Measurements from ENCODE around the gene CLK3. TPM values are rescaled to one million over a fixed set of nuclear protein-coding genes. Genes with fewer than 3 reads are reported as not detected.

CLK3 gene
- total and polyA plus RNA-seq, 2 experiments from 2014 or later: 100 to 319 TPM

DNA sequence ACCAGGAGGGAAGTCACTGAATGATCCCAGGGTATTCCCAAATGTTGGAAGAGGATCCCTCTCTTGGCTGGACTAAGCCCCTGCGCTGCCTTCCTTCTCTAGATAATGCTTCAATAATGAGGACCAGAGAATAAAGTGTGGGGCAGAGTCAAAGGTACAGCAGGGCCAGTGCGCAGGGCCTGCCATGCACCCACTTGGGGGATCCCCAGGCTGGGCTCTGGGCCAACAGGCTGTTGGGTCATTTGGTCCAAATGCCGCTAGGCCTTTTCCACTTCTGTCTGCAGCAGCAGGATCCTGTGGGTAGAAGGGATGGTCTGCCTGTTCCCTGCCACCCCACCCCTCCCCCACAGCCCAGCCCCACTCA is 5.7 kb upstream of the CLK3 start:
- no peak for DNase-seq (ENCODE audit: low read depth in 1 of 2, low spot score in 1 of 2)
- H3K27me3 ChIP-seq: no peaks in the 10 kb centered on the region
- no peak overlapping the region for H3K4me3 ChIP-seq
- H3K27ac ChIP-seq: peak overlapping the region; percentile 56
- no peaks in the 10 kb centered on the region for H3K9me3 ChIP-seq (ENCODE audit: low read depth)
- TF ChIP-seq, protein P1, sequence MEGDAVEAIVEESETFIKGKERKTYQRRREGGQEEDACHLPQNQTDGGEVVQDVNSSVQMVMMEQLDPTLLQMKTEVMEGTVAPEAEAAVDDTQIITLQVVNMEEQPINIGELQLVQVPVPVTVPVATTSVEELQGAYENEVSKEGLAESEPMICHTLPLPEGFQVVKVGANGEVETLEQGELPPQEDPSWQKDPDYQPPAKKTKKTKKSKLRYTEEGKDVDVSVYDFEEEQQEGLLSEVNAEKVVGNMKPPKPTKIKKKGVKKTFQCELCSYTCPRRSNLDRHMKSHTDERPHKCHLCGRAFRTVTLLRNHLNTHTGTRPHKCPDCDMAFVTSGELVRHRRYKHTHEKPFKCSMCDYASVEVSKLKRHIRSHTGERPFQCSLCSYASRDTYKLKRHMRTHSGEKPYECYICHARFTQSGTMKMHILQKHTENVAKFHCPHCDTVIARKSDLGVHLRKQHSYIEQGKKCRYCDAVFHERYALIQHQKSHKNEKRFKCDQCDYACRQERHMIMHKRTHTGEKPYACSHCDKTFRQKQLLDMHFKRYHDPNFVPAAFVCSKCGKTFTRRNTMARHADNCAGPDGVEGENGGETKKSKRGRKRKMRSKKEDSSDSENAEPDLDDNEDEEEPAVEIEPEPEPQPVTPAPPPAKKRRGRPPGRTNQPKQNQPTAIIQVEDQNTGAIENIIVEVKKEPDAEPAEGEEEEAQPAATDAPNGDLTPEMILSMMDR (IDR thresholded peaks at IDR 0.05; ENCODE audit: low read depth, low read length): no peak
- H3K36me3 ChIP-seq: no peaks in the 10 kb centered on the region
- peaks cover 14% of the 10 kb centered on the region for H3K4me1 ChIP-seq (ENCODE audit: low read depth)

- peaks cover 14% of the 10 kb centered on the region for H3K4me1 ChIP-seq (ENCODE audit: low read depth)
- H3K36me3 ChIP-seq: no peaks in the 10 kb centered on the region
- H3K4me3 ChIP-seq: no peak overlapping the region
- TF ChIP-seq, protein P1 (IDR thresholded peaks at IDR 0.05; ENCODE audit: low read depth, low read length): no peak
- H3K9me3 ChIP-seq (ENCODE audit: low read depth): no peaks in the 10 kb centered on the region
- H3K27me3 ChIP-seq: no peaks in the 10 kb centered on the region
- H3K27ac ChIP-seq: peak overlapping the region; percentile 56
- peak; percentile 16 to 22 for DNase-seq (ENCODE audit: low read depth in 1 of 2, low spot score in 1 of 2)
Observed at GRCh38 chr15:74610302-74610951, 5.2 kb upstream of the CLK3 start.

DNA sequence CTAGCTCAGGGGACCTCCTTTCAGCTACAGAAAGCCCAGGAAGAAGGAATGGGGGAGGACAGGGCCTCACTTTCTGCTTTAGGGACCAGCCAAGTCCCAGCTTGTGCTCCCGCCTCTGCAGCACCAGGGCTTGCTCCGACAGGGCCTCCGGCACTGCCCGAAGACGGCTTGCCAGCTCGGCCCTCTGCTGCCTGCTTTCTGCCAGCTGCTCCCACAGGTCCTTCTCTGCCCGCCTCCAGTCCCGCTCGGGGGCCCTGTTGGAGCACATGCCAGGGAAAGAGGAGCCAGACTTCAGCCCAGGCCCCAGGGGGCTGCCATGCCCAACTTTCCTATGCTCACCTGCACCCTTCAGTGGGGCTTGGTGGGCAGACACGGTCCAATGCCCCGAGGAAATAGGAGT is 4.3 kb upstream of the CLK3 start:
- Histone ChIP-seq H3K4me3 (no peak overlapping the region), H3K36me3 (no peaks in the 10 kb centered on the region), H3K9me3 (ENCODE audit: low read depth) (no peaks in the 10 kb centered on the region), H3K27me3 (no peaks in the 10 kb centered on the region), H3K27ac (no peak overlapping the region), H3K4me1 (ENCODE audit: low read depth) (peaks cover 14% of the 10 kb centered on the region)
- DNase-seq (ENCODE audit: low read depth in 1 of 2, low spot score in 1 of 2): no peak
- TF ChIP-seq, protein P1 (IDR thresholded peaks at IDR 0.05; ENCODE audit: low read depth, low read length): no peak

DNA sequence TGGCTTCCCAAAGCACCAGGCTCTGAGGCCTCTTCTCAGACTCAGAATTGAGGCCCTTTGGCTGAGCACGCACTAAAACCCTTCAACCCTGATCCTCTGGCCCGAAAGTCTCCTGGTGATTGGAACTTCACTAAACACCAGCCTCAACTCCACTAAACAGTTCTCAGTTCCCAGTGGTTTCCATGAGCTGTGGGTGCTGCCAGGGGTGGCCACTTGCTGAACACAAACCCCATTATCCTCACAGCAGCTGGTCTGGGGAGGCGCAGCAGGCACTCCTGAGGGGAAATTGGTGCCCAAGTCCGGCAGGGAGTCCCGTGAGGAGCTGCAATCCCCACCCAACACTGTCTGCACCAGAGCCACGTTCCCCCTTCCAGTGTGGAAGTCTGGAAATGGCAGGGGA is 3.8 kb upstream of the CLK3 start:
- Histone ChIP-seq H3K27me3 (no peaks in the 10 kb centered on the region), H3K4me1 (ENCODE audit: low read depth) (peaks cover 17% of the 10 kb centered on the region), H3K9me3 (ENCODE audit: low read depth) (no peaks in the 10 kb centered on the region), H3K27ac (no peak overlapping the region), H3K36me3 (no peaks in the 10 kb centered on the region), H3K4me3 (no peak overlapping the region)
- TF ChIP-seq, protein P1 (IDR thresholded peaks at IDR 0.05; ENCODE audit: low read depth, low read length): no peak
- no peak for DNase-seq (ENCODE audit: low read depth in 1 of 2, low spot score in 1 of 2)

- no peak for DNase-seq (ENCODE audit: low read depth in 1 of 2, low spot score in 1 of 2)
- H3K36me3 ChIP-seq: no peaks in the 10 kb centered on the region
- no peak overlapping the region for H3K27ac ChIP-seq
- H3K4me3 ChIP-seq: no peak overlapping the region
- H3K9me3 ChIP-seq (ENCODE audit: low read depth): no peaks in the 10 kb centered on the region
- H3K4me1 ChIP-seq (ENCODE audit: low read depth): peaks cover 25% of the 10 kb centered on the region
- H3K27me3 ChIP-seq: no peaks in the 10 kb centered on the region
- TF ChIP-seq, protein P1 (IDR thresholded peaks at IDR 0.05; ENCODE audit: low read depth, low read length): no peak
Observed at GRCh38 chr15:74612677-74613076, 3.0 kb upstream of the CLK3 start.
